NCI-H510A treated with DMSO at 0.1 percent for 48 hours (cell line): ENCODE measurements around the gene SPDYA.

ENCODE experiments used
- DNase-seq: peaks from one replicate; lab custom pipeline; 2025; lab: John Stamatoyannopoulos, UW

The SPDYA gene

GRCh38 chr2:28828382-28828781, 17.7 kb downstream of the SPDYA start:
- no peak for DNase-seq

GRCh38 chr2:28833740-28834470, 23.3 kb downstream of the SPDYA start:
- DNase-seq = no peak

- no peak for DNase-seq
Observed at GRCh38 chr2:28835781-28836180, 25.1 kb downstream of the SPDYA start.

- DNase-seq = no peak
Observed at GRCh38 chr2:28838971-28839370, 28.3 kb downstream of the SPDYA start.

- no peak for DNase-seq
Observed at GRCh38 chr2:28842042-28842441, 31.4 kb downstream of the SPDYA start.

GRCh38 chr2:28855193-28855592, 44.6 kb downstream of the SPDYA start:
- DNase-seq = no peak

DNA sequence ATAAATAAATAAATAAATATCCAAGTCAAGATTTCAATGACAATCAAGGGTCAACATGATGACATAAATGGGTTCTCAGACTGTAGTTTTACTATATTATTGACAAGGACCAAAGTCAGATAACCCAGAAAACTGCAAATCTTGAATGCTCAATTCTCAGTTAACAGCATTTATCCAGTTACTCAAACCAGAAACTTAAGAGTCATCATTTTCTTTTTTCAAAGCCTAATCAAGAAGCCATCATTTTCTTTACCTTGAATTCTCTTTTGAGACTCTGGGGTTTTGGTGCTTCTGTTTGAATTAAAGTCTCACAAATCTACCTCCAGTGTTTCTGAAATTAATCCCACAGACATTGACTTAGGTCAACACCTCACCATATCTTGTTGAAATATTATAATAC, 45.3 kb downstream of the SPDYA start:
- no peak for DNase-seq

GRCh38 chr2:28868611-28869010, 58.0 kb downstream of the SPDYA start:
- no peak for DNase-seq

DNA sequence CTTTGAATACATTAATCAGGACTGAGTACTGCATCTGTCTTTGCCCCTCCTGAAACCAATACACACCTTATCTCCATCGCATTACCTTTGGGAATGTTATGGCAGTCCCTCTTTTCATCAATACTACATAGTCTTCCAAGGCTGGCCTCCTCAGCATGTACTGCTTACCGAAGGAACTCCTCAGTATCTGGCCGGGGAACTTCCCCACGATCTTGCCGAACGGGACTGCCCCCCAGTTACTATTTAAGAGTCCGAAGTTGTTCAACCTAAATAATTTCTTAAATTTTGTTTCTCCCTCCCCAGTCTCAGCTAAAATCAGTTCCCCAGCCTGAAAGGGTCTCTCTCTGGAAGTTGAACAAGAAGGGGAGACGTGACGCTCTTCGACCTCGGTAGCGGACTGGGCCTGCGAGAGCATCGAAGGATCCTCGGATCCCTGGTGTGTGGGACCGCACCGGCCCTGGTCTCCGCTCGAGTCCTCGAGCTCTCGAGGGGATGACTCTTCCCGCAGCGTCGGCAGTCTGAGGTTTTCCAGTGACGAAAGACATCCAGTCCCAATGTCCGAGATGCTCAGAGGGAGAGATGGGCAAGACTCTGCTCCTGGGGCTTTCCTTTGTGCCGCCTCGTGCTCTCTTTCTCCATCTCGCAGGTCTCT, 59.0 kb downstream of the SPDYA start:
- no peak for DNase-seq

DNA sequence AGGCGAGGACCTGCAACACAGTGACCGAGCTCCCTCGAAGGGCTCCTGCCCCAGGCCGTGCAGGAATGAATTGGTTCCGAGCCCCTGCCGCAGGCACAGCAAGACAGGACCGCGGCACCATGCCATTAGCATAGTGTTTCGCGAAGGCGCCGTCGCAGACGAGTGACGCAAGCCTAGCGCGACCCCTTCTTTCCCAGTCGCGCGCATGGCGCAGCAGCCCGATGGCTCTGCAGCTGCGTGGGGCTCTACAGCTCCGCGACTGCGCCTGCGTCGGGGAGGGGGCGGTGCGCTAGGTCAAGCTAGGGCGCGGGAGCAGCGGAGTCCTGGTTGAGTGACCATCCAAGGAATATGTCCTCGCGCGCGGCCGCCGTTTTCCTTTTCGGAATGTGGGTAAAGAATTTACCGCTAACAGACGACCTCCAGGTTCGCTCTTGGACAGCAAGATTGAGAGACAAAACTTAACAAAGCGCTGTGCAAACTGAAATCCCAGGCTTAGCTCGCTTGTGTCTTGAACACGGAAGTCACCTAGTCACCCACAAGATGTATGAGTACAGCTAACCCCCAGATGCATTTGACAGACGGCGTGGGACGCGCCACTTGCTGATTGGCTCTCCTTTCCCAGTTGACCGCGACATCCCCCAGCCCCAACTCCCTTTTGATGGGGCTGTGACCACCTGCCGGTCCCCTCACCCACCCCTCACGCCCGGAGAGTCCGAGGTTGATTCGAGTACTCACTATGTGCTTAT, 59.7 kb downstream of the SPDYA start, which contains the start of gene TRMT61B:
TRMT61B (minus strand) TSS at position 164 of the 746 bp plus-strand sequence; CDS start at position 132, 32 bp downstream.
- DNase-seq = peak; percentile 90

DNA sequence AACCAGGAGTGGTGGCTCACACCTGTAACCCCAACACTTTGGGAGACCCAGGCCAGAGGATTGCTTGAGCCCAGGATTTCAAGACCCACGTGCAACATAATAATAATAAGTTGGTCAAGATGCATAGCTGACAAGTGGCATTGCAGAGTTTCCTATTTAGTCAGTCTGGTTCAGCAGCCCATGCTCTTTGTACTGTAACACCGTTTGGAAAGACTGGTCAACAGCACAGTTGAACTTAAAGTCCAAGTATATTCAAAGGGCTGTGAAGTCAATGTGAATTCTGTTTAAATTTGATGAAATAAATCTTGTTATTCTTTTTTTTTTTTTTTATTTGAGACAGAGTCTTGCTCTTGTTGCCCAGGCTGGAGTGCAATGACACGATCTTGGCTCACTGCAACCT, 61.0 kb downstream of the SPDYA start:
- DNase-seq = no peak

GRCh38 chr2:28880193-28880592, 69.6 kb downstream of the SPDYA start:
- no peak for DNase-seq

DNA sequence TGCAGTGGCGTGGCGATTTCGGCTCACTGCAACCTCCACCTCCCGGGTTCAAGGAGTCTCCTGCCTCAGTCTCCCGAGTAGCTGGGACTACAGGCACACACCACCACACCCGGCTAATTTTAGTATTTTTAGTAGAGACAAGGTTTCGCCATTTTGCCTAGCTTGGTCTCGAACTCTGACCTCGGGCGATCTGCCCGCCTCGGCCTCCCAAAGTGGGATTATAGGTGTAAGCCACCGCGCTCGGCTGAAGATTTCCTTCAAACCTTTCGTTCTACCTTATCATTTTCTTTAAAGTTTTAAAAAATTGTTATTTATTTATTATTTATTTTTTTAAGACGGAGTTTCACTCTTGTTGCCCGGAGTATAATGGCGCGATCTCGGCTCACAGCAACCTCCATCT, 82.9 kb downstream of the SPDYA start:
- no peak for DNase-seq

GRCh38 chr2:28894470-28895188, 84.0 kb downstream of the SPDYA start, which contains the start of gene WDR43:
WDR43 (plus strand) TSS chr2:28894667; CDS start chr2:28894699, 32 bp downstream.
- peak; percentile 93 for DNase-seq

GRCh38 chr2:28895189-28895893, 84.7 kb downstream of the SPDYA start:
- DNase-seq = peak; percentile 12

DNA sequence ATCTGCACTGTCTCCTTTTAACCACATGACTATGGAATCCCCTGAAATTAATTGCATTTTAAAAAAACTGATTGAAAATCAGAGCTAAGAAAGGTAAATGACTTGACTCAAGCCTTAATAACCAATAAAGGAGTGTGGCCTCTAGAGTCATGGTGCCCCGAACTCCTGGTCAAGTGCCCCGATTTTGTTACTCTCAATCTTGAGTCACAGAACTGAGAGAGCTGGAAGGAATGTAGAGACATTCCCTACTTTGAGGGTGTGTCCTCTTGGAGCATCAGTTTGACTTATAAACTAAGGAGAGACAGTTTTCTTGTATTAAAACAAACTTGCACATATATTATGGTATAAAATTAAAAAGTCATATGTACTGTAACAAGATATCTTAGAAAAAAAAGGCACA, 86.3 kb downstream of the SPDYA start:
- DNase-seq = no peak

DNA sequence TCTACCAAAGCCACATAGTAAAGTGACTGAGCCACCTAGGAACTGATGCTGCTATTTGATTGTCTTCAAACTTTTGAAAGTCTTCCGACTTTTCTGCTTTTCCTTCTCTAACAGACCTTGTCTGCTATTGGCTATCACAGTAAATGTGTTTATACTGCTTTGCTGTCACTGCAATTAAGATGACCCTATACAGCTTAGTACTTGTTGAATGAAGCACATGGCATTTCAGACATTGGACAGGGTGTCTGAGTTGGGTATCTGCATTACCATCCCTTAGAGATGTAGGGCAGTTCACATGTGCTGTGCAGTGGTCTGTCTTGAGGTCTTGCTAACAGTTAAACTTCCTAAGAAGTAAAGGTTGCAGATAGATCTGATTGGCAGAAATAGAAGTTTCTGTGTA, 87.4 kb downstream of the SPDYA start:
- no peak for DNase-seq
